Skeletal muscle satellite cell (primary cell): ENCODE data around the gene TMEM222.

Experiments
- H3K27me3 ChIP-seq: 2 replicates; pipeline ENCODE4 v1.7.0; 2013; ENCODE audit warnings: low read length; ENCODE audit not compliant: control insufficient read depth, insufficient read depth
- H3K36me3 ChIP-seq: 2 replicates; pipeline ENCODE4 v1.7.0; 2013; ENCODE audit warnings: mild to moderate bottlenecking, control low read depth, low read length; ENCODE audit not compliant: insufficient read depth
- H3K4me1 ChIP-seq: 2 replicates; pipeline ENCODE4 v1.7.0; 2013; ENCODE audit warnings: low read length; ENCODE audit not compliant: control insufficient read depth, insufficient read depth
- H3K4me2 ChIP-seq: 2 replicates; pipeline ENCODE4 v1.7.0; 2013; ENCODE audit warnings: mild to moderate bottlenecking, low read length
- H3K4me3 ChIP-seq: 2 replicates; pipeline ENCODE4 v1.7.0; 2013; ENCODE audit warnings: low read length
- H3K9ac ChIP-seq: 2 replicates; pipeline ENCODE4 v1.7.0; 2013; ENCODE audit warnings: mild to moderate bottlenecking, low read depth, low read length, moderate library complexity
- H3K9me3 ChIP-seq: replicated peaks from 2 replicates; pipeline ENCODE4 v1.7.0; 2013; ENCODE audit warnings: mild to moderate bottlenecking, control low read depth, low read length

Gene TMEM222

DNA sequence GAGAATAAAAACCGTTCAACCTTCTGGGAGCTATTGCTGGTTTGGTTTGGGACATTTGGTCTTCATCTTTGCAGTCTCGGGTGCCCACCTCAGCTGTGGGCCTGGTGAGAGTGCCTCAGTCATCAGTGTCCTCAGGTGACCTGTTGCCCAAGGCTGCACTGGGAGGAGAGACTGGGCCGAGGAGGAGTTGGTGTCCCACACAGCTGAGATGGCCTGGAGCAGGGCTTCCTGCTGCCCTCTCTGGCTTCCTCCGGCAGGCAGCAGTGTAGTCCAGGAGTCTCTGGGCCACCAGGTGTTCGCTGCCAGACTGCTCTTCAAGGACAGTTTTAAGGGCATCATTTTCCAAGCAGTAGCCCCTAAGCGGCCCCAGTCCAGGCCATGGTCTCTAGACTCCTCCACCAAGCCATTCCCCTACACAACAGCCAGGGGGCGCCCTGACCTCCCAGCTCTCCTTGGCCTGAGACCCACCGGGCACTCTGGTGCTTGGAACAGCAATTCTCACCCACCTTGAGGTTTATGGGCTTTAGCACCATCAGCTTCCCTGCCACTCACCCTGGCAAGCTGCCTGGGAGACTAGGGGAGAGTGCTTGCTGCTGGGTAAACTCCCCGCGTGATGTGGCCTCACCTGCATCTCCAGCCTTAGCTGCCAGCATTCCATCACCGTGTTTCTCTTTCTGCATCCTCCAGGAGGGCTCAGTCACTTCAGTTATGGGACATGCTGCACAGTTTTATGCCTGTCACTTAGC, 10.7 kb downstream of the TMEM222 start:
- H3K27me3 ChIP-seq = no peaks in the 10 kb centered on the region
- no peak overlapping the region for H3K4me2 ChIP-seq
- no peaks in the 10 kb centered on the region for H3K9me3 ChIP-seq
- peaks cover 72% of the 10 kb centered on the region for H3K36me3 ChIP-seq
- no peak overlapping the region for H3K4me3 ChIP-seq
- peaks cover 8% of the 10 kb centered on the region for H3K4me1 ChIP-seq
- H3K9ac ChIP-seq = no peak overlapping the region

DNA sequence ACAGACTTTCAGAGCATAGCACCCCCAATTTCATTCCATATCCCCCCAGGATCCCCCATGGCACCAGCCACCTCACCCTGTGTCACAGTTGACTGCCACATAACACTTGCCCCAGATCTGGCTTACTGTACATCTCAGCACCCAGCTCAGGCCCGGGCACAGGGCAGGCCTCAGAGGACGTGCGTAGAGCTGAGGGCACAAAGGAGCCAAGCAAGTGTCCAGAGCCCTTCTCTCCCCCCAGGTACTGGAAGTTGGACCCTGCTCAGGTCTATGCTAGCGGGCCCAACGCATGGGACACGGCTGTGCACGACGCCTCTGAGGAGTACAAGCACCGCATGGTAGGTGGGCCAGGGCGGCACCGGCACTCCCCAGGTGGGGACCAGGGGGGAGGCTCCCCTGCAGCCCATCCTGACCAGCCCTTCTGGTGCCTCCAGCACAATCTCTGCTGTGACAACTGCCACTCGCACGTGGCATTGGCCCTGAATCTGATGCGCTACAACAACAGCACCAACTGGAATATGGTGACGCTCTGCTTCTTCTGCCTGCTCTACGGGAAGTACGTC, 11.8 kb downstream of the TMEM222 start:
- peaks cover 61% of the 10 kb centered on the region for H3K36me3 ChIP-seq
- peaks cover 8% of the 10 kb centered on the region for H3K4me1 ChIP-seq
- H3K9ac ChIP-seq = no peak overlapping the region
- no peak overlapping the region for H3K4me3 ChIP-seq
- no peak overlapping the region for H3K4me2 ChIP-seq
- no peaks in the 10 kb centered on the region for H3K27me3 ChIP-seq
- H3K9me3 ChIP-seq = no peaks in the 10 kb centered on the region

DNA sequence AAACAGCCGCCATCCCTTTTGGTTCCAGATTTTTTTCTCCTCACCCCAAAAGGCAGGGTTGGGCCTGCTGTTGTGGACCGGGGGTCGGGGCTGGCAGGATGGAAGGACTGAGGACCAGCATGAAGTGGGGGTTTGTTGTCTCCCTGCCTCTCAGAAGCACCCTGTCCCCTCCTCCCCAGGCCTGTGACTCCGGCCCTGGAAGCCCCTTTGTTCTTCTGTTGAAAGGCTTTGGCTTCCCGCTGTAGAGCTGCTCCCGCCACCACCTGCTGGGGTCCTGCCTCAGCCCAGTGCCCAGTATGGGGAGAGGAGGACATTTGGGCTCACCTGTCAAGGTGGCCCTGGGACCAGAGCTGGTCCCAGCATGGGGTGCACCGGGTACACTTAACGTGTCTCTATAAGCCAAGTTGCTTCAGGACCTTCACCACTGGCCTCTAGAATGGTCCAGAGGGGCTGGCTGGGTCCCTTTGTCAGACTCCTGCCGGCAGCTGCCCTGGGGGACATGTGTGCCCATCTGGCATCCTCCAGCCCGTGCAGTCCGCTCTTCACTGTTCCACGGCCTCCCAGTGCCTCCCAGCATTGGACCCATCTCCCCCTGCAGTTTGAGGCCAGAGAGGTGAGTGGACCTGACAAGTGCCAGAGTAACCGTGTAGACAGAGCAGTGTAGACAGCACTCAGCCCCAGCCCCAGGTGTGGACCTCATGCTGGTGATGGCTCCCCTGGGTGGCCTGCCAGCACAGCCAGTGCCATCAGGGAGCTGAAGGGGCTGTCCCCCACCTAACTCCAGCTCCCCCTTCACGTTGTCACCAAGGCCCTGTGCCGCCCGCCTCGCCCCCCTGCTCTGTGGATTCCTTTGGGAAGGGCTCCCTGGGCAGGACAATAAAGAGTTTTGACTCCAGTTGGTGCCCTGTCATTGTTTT, 13.8 kb downstream of the TMEM222 start:
- Histone ChIP-seq H3K9me3 (no peaks in the 10 kb centered on the region), H3K4me3 (no peak overlapping the region), H3K4me2 (no peak overlapping the region), H3K27me3 (no peaks in the 10 kb centered on the region), H3K9ac (no peak overlapping the region), H3K4me1 (peaks cover 10% of the 10 kb centered on the region), H3K36me3 (peaks cover 58% of the 10 kb centered on the region)

DNA sequence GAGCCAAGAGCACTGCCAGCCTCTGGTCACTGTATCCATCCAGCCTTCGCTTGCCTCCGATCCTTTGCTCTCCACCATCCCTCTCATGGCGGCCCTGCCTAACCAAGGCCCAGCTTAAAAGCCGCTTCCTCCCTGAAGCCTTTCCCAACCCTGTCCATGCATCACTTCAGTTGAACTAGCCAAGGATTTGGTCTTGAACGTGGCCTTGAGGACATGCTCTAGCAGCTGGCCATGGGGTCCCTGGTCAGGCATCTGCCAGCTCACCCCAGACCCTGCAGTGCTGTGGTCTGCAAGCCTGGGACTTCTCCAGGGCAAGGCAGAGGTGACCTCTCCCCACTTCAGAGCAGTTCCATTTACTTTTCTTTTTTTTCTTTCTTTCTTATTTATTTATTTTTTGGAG, 14.8 kb downstream of the TMEM222 start:
- Histone ChIP-seq H3K27me3 (no peaks in the 10 kb centered on the region), H3K36me3 (peaks cover 54% of the 10 kb centered on the region), H3K9me3 (no peaks in the 10 kb centered on the region)

DNA sequence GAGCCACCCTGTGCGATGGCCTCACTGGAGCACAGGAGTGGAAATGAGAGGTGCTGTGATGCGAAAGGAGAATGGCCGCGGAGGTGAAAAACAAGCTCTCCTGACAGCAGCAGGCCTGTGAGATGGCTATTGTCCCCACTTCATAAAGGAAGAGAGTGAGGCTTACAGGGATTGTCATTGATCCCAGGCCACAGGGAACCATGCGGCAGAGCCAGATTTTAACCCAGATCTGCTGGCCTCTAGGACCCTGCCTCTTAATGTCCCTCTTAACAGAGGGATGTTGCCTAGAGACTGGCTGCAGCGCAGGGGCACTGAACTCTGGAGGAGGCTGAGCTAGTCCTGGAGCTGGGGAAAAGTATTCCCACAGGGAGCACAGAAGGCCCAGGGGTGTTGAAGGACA, 16.8 kb downstream of the TMEM222 start:
- Histone ChIP-seq H3K4me1 (peaks cover 23% of the 10 kb centered on the region), H3K36me3 (peaks cover 35% of the 10 kb centered on the region), H3K27me3 (no peaks in the 10 kb centered on the region), H3K4me2 (no peak overlapping the region), H3K4me3 (no peak overlapping the region), H3K9ac (no peak overlapping the region), H3K9me3 (no peaks in the 10 kb centered on the region)

More for the DNA sequence above, 14.8 kb downstream of the TMEM222 start:
- Histone ChIP-seq H3K4me2 (no peak overlapping the region), H3K4me3 (no peak overlapping the region), H3K9ac (no peak overlapping the region), H3K4me1 (peaks cover 20% of the 10 kb centered on the region)

DNA sequence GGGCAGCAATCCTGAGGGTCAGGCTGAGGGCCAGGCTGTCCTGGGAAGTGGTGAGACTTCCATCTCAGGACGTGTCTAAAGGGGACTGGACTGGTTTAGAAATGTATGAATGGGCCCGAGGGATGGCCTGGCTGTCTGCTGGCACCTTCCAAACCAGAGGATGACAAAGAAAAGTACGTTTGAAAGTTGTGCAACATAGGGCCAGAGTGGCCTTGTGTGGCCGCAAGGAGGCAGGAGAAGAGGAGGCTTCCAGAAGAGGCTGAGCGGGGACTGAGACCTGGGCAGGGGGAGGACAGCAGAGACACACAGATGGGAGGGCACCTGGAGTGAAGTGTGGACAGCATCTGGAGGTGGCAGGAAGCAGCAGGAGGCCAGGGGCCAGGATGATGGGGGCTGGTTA, 17.2 kb downstream of the TMEM222 start:
- Histone ChIP-seq H3K4me3 (no peak overlapping the region), H3K4me1 (peaks cover 23% of the 10 kb centered on the region), H3K27me3 (no peaks in the 10 kb centered on the region), H3K36me3 (peaks cover 30% of the 10 kb centered on the region), H3K4me2 (no peak overlapping the region), H3K9ac (no peak overlapping the region), H3K9me3 (no peaks in the 10 kb centered on the region)

DNA sequence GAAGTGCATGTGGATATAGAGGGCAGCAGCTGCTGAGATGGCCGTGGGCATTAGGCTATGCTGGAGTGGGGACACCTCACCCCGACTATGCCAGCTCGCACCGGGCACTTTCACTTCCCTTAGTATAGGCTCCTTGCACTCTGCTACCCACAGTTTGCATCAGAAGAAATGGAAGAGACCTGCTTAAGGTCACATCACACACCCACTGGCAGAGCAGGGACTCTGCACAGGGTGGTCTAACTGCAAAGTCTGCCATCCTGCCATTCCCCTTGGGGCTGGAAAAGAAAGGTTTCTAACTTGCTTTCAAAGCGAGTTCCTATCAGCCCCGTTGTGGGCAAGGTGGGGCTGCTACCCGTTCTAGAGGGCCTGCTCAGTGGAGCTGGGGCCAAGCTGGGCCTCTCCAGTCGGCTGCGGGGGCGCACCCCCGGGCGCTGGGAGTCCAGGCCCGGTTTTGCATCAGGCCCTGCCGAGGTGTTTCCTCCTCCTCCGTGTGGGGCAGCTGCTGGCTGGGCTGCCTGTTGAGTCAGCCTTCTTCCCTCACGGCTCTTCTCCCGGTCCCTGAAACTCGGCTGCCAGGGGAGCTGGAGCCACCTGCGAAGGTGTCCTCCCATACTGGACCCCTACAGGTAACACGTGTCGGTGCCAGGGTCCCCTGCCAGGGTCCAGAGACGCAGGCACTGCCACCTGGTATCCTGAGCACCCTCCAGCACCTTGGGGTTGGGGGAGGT, 19.7 kb downstream of the TMEM222 start, which contains the start of gene SYTL1:
SYTL1 (plus strand) TSS at position 498 of the 728 bp plus-strand sequence. CDS start 3,313 bp downstream, outside the sequence.
- H3K36me3 ChIP-seq = peaks cover 6% of the 10 kb centered on the region
- H3K4me3 ChIP-seq = no peak within 1 kb of the TSS
- no peaks in the 10 kb centered on the region for H3K9me3 ChIP-seq
- no peaks in the 10 kb centered on the region for H3K27me3 ChIP-seq
- peaks cover 23% of the 10 kb centered on the region for H3K4me1 ChIP-seq
- H3K4me2 ChIP-seq = peak within 1 kb of the TSS; percentile 55
- H3K9ac ChIP-seq = no peak within 1 kb of the TSS

DNA sequence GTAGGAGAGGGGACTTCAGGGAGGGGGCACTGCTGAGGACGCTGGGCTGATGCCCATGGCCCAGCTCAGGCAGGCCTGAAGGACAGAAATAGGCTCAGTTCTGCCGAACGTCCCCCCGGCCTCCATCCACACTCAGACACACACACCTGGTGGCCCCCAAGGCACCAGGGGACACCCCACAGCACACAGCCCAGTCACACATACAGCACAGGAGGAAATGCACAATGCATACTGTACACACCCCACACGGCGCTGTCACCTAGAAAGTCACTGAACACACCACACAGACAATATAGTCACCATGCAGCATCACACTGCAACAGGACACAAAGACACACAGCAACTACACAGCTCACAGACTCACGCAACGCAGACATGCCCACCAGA, 20.4 kb downstream of the TMEM222 start:
- peaks cover 26% of the 10 kb centered on the region for H3K4me1 ChIP-seq
- no peaks in the 10 kb centered on the region for H3K27me3 ChIP-seq
- H3K9me3 ChIP-seq = no peaks in the 10 kb centered on the region
- H3K9ac ChIP-seq = no peak overlapping the region
- H3K36me3 ChIP-seq = no peaks in the 10 kb centered on the region
- no peak overlapping the region for H3K4me3 ChIP-seq
- no peak overlapping the region for H3K4me2 ChIP-seq

DNA sequence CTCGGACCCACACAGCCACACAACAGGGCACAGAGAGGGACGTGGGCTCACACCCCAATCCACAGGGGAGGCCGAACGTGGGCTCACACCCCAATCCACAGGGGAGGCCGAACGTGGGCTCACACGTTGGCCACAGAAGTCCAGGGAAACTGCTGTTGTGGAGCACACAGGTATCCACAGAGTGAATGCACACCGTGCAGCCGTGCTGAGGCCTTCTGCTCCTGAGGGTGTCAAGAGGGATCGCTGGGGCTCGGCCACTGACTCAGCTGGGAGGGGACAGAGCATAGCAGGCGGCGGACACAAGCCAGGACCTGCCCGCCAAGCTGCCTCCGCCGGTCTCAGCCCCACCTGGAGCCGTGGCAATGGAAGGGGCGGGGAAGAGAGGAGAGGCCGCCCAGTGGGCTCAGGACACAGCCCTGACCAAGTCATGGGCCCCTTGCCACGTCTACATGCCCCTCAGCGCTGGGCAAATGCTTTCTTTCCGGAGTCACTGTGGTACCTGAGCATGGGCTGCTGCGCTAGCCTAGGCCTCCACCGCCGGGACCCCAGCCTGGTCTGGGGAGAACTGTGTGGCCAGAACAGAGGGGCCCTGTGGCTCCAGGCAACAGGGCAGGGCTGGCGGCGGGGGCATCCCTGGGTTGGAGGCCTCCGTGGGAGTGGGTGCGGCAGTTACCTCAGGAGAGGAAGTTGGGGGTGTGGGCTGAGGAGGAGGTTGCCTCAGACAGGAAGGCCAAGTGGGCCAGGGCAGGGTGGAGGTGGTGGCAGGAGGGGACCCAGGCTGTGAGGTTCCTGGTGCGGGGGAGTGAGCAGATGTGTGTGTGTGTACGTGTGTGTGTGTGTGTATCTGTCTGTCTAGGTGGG, 21.0 kb downstream of the TMEM222 start:
- Histone ChIP-seq H3K4me3 (no peak overlapping the region), H3K9me3 (no peaks in the 10 kb centered on the region), H3K4me2 (no peak overlapping the region), H3K4me1 (peaks cover 28% of the 10 kb centered on the region), H3K27me3 (no peaks in the 10 kb centered on the region), H3K36me3 (no peaks in the 10 kb centered on the region), H3K9ac (no peak overlapping the region)

DNA sequence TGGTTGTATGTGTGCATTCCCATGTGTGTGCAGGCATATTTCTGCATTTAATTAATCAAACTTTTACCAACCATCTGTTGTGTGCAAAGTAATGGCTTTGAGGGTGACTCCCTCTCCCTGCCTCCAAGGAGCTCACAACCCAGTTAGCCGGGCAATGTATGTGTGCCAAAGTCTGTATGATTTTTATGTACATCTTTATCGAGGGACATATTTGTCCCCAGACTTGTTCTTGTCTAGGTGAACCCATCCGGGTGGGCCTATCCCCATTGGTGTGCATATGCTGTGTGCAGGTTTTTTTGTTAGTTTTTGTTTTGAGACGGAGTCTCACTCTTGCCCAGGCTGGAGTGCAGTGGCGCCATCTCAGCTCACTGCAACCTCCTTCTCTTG, 21.7 kb downstream of the TMEM222 start:
- Histone ChIP-seq H3K4me3 (no peak overlapping the region), H3K36me3 (no peaks in the 10 kb centered on the region), H3K4me1 (peaks cover 28% of the 10 kb centered on the region), H3K4me2 (no peak overlapping the region), H3K9me3 (no peaks in the 10 kb centered on the region), H3K27me3 (no peaks in the 10 kb centered on the region), H3K9ac (no peak overlapping the region)
